ENCODE data around the gene ARHGAP24. TPM values are rescaled to one million over a fixed set of nuclear protein-coding genes. Genes with fewer than 3 reads are reported as not detected.

ARHGAP24 gene
- total and polyA plus RNA-seq, 2 donors (not counting 3 experiments of a cell fraction or from before 2014, with no cell fraction given), result 52.1 to 79.4 TPM

DNA sequence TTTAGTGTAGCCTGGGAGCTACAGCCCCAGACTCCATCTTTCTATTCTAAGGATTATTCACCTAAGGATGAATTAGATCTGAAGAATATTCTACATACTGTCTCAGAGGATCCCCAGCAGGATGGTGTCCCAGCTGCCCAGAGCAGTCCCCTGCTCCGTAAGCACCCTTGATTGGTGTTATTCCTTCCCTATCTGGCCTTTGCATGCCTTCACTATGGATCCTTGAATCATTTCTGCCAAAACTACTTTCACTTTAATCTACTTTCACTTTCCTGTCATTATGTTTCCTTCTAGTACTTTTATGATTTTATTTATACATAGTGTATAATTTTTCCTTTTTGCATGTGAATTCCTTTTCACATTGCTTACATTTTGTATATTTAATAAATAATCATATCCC, 39.2 kb downstream of the ARHGAP24 start:
- Histone ChIP-seq H3K4me1 (ENCODE audit: control insufficient read depth, extremely low read depth, insufficient read depth, low read length) (no peaks in the 10 kb centered on the region), H3K4me2 (ENCODE audit: insufficient read depth, low read length) (no peak overlapping the region), H3K9me3 (replicated peaks; ENCODE audit: control insufficient read depth, insufficient read depth, low read length) (no peaks in the 10 kb centered on the region), H3K79me2 (ENCODE audit: control insufficient read depth, insufficient read depth, low read length) (no peaks in the 10 kb centered on the region), H3K4me3 (replicated peaks in 1 of 3; ENCODE audit: insufficient read depth in 1 of 3, low read depth in 1 of 3, low read length in 3 of 3) (no peak overlapping the region), H3K9me1 (replicated peaks; ENCODE audit: control insufficient read depth, extremely low read depth, insufficient read depth, low read length) (no peaks in the 10 kb centered on the region), H4K20me1 (replicated peaks; ENCODE audit: control insufficient read depth, extremely low read depth, insufficient read depth, low read length) (no peaks in the 10 kb centered on the region), H3K27ac (ENCODE audit: insufficient read depth, low read depth, low read length) (no peak overlapping the region), H2AFZ (ENCODE audit: low read depth, low read length) (no peak overlapping the region), H3K9ac (replicated peaks; ENCODE audit: extremely low read depth, insufficient read depth, low read length) (no peak overlapping the region), H3K27me3 (ENCODE audit: control insufficient read depth in 2 of 2, insufficient read depth in 2 of 2, low read length in 2 of 2) (peaks cover 4% of the 10 kb centered on the region in 2 experiments), H3K36me3 (ENCODE audit: control insufficient read depth in 2 of 2, extremely low read depth in 1 of 2, insufficient read depth in 2 of 2, low read length in 2 of 2) (no peaks in the 10 kb centered on the region)
- ChIA-PET POLR2A (no interaction called here), CTCF (interaction anchor here (0.6 to 1.1 kb wide), 2 partner anchors 15 to 147 kb away, joined by 3 read pairs; no protein-coding TSS in a partner anchor)
- dilution Hi-C loops (cut with MboI; ENCODE audit: extremely low pct_ligation_motif_present, low sequenced_read_pairs) (no loop called here), intact Hi-C loops (cut with micrococcal nuclease) (no loop called here)
- DNase-seq (ENCODE audit: low read depth, low spot score), result no peak
- BruUV-seq (replicated peaks), result no TSS peak
- no peak for TF ChIP-seq JUN (IDR thresholded peaks at IDR 0.05; ENCODE audit: borderline replicate concordance, insufficient read depth, insufficient read length, low read depth)
- no peak for TF ChIP-seq MYC (IDR thresholded peaks at IDR 0.05; ENCODE audit: low read depth, low read length)
- TF ChIP-seq POLR2A (IDR thresholded peaks at IDR 0.05; ENCODE audit: low read depth, low read length), result no peak
- TF ChIP-seq EZH2 (IDR thresholded peaks at IDR 0.05; ENCODE audit: borderline replicate concordance, low read depth, low read length, severe bottlenecking), result no peak
- no peak for TF ChIP-seq FOS (IDR thresholded peaks at IDR 0.05; ENCODE audit: borderline replicate concordance, insufficient read depth, low read length)
- TF ChIP-seq, protein P1, sequence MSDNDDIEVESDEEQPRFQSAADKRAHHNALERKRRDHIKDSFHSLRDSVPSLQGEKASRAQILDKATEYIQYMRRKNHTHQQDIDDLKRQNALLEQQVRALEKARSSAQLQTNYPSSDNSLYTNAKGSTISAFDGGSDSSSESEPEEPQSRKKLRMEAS (IDR thresholded peaks at IDR 0.05; ENCODE audit: insufficient read depth, insufficient read length), result no peak
- no peak for TF ChIP-seq GATA2 (IDR thresholded peaks at IDR 0.05; ENCODE audit: insufficient read depth, insufficient read length, low read depth, low read length)
- TF ChIP-seq POLR2AphosphoS5 (IDR thresholded peaks at IDR 0.05; ENCODE audit: insufficient read depth, low read depth, low read length), result no peak
- TF ChIP-seq, protein P2, sequence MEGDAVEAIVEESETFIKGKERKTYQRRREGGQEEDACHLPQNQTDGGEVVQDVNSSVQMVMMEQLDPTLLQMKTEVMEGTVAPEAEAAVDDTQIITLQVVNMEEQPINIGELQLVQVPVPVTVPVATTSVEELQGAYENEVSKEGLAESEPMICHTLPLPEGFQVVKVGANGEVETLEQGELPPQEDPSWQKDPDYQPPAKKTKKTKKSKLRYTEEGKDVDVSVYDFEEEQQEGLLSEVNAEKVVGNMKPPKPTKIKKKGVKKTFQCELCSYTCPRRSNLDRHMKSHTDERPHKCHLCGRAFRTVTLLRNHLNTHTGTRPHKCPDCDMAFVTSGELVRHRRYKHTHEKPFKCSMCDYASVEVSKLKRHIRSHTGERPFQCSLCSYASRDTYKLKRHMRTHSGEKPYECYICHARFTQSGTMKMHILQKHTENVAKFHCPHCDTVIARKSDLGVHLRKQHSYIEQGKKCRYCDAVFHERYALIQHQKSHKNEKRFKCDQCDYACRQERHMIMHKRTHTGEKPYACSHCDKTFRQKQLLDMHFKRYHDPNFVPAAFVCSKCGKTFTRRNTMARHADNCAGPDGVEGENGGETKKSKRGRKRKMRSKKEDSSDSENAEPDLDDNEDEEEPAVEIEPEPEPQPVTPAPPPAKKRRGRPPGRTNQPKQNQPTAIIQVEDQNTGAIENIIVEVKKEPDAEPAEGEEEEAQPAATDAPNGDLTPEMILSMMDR (IDR thresholded peaks at IDR 0.05; ENCODE audit: extremely low read depth in 1 of 2, insufficient read depth in 1 of 2, low read depth in 1 of 2, low read length in 2 of 2), result no peak
- no peak for FAIRE-seq

Data from endothelial cell of umbilical vein (primary cell).